Measurements from ENCODE around the gene CDH12. TPM values are rescaled to one million over a fixed set of nuclear protein-coding genes. Genes with fewer than 3 reads are reported as not detected.

The CDH12 gene
- total and polyA plus RNA-seq, 7 donors: not detected

GRCh38 chr5:21774281-21774680 is 1078.9 kb downstream of the CDH12 start:
- TF ChIP-seq, protein P1, sequence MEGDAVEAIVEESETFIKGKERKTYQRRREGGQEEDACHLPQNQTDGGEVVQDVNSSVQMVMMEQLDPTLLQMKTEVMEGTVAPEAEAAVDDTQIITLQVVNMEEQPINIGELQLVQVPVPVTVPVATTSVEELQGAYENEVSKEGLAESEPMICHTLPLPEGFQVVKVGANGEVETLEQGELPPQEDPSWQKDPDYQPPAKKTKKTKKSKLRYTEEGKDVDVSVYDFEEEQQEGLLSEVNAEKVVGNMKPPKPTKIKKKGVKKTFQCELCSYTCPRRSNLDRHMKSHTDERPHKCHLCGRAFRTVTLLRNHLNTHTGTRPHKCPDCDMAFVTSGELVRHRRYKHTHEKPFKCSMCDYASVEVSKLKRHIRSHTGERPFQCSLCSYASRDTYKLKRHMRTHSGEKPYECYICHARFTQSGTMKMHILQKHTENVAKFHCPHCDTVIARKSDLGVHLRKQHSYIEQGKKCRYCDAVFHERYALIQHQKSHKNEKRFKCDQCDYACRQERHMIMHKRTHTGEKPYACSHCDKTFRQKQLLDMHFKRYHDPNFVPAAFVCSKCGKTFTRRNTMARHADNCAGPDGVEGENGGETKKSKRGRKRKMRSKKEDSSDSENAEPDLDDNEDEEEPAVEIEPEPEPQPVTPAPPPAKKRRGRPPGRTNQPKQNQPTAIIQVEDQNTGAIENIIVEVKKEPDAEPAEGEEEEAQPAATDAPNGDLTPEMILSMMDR (IDR thresholded peaks at IDR 0.05): no peak
- Histone ChIP-seq H3K9me3 (no peaks in the 10 kb centered on the region), H3K27me3 (ENCODE audit: insufficient read depth in 3 of 3, low read length in 2 of 3) (no peaks in the 10 kb centered on the region), H3K4me1 (no peaks in the 10 kb centered on the region), H3K27ac (no peak overlapping the region), H3K36me3 (ENCODE audit: insufficient read depth in 1 of 2, low read depth in 1 of 2) (no peaks in the 10 kb centered on the region), H3K4me3 (no peak overlapping the region)
- ATAC-seq (no peak), DNase-seq (no peak)
- intact Hi-C loops (cut with DNase I): no loop called here
- 90 to 93% (median 92%) methylated on average over 2 of the region's 2 CpGs for WGBS, 3 donors

- no peak for ATAC-seq
- H3K36me3 ChIP-seq (ENCODE audit: insufficient read depth in 1 of 2, low read depth in 1 of 2): no peaks in the 10 kb centered on the region
- intact Hi-C loops (cut with DNase I): no loop called here
- TF ChIP-seq, protein P1 (IDR thresholded peaks at IDR 0.05): no peak
- no peaks in the 10 kb centered on the region for H3K9me3 ChIP-seq
- no peak overlapping the region for H3K4me3 ChIP-seq
- no peak for DNase-seq
- WGBS, 3 donors: 76 to 88% (median 76%) methylated on average over 3 of the region's 3 CpGs
- H3K4me1 ChIP-seq: no peaks in the 10 kb centered on the region
- H3K27me3 ChIP-seq (ENCODE audit: insufficient read depth in 3 of 3, low read length in 2 of 3): no peaks in the 10 kb centered on the region
- no peak overlapping the region for H3K27ac ChIP-seq
These were observed 1079.7 kb downstream of the CDH12 start for GRCh38 chr5:21773456-21773855.

- H3K4me1 ChIP-seq: no peaks in the 10 kb centered on the region
- ATAC-seq (no peak), DNase-seq (no peak)
- WGBS, 3 donors: 18 to 26% (median 23%) methylated on average over 1 of the region's 1 CpG
- no peaks in the 10 kb centered on the region for H3K27me3 ChIP-seq (ENCODE audit: insufficient read depth in 3 of 3, low read length in 2 of 3)
- intact Hi-C loops (cut with DNase I): no loop called here
- no peaks in the 10 kb centered on the region for H3K9me3 ChIP-seq
- no peak overlapping the region for H3K4me3 ChIP-seq
- no peak overlapping the region for H3K27ac ChIP-seq
- TF ChIP-seq, protein P1 (IDR thresholded peaks at IDR 0.05): no peak
- no peaks in the 10 kb centered on the region for H3K36me3 ChIP-seq (ENCODE audit: insufficient read depth in 1 of 2, low read depth in 1 of 2)
These were observed 1087.7 kb downstream of the CDH12 start for GRCh38 chr5:21765406-21765805.

DNA sequence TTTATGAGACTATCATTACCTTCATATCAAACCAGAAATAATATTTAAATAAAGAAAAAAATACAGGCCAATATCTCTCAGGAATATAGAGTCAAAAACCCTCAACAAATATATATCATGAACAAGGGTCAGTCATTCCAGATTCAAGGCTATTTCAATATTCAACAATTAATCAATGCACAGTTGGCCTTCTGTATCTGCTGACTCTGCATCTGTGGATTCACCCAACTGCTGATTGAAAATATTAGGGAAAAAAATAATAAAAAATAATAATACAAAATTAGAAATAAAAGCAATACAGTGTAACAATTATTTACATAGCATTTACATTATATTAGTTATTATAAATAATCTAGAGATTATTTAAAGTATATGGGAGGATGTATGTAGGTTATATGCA is 1114.0 kb downstream of the CDH12 start:
- ATAC-seq (no peak), DNase-seq (no peak)
- no peaks in the 10 kb centered on the region for H3K9me3 ChIP-seq
- H3K4me3 ChIP-seq: no peak overlapping the region
- intact Hi-C loops (cut with DNase I): no loop called here
- TF ChIP-seq, protein P1 (IDR thresholded peaks at IDR 0.05): no peak
- H3K27ac ChIP-seq: no peak overlapping the region
- H3K27me3 ChIP-seq (ENCODE audit: insufficient read depth in 3 of 3, low read length in 2 of 3): no peaks in the 10 kb centered on the region
- no peaks in the 10 kb centered on the region for H3K36me3 ChIP-seq (ENCODE audit: insufficient read depth in 1 of 2, low read depth in 1 of 2)
- no peaks in the 10 kb centered on the region for H3K4me1 ChIP-seq

DNA sequence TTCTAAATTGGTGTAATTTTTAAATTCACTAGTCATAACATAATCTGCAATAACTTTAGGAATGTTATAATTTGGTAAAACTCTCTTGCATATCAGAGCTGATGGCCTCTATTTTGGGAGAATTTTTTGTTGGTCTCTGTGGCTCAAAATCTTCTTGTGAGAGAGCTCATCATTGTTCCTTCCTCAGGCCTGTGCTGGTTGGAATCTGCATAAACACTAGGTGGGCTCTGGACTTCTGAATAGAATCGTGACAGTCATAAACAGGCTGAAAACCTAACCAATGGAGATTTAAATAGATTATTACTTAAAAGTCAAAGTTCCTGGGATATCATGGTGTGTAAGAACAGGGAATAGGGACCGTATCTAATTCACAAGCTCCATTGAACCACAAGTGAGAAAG is 1129.6 kb downstream of the CDH12 start:
- H3K36me3 ChIP-seq (ENCODE audit: insufficient read depth in 1 of 2, low read depth in 1 of 2): no peaks in the 10 kb centered on the region
- no peaks in the 10 kb centered on the region for H3K9me3 ChIP-seq
- no peak overlapping the region for H3K4me3 ChIP-seq
- no peak for ATAC-seq
- intact Hi-C loops (cut with DNase I): no loop called here
- no peaks in the 10 kb centered on the region for H3K27me3 ChIP-seq (ENCODE audit: insufficient read depth in 3 of 3, low read length in 2 of 3)
- TF ChIP-seq, protein P1 (IDR thresholded peaks at IDR 0.05): no peak
- no peak overlapping the region for H3K27ac ChIP-seq
- DNase-seq: no peak
- H3K4me1 ChIP-seq: no peaks in the 10 kb centered on the region
- 28 to 46% (median 37%) methylated on average over 2 of the region's 2 CpGs for WGBS, 3 donors

All from psoas muscle (tissue), 8 donors.